Neural cell (in vitro differentiated cells): Measurements from ENCODE around the gene NOP16. TPM values are rescaled to one million over a fixed set of nuclear protein-coding genes. Genes with fewer than 3 reads are reported as not detected.

Experiments
- H2AFZ ChIP-seq: fragments of 200-600, 300-800 bp; sonication (generic), shearing (Covaris generic); 2 replicates; pipeline ENCODE4 v1.6.0; 2014; ENCODE audit warnings: low read depth, mild to moderate bottlenecking, antibody characterized with exemption, low read length, moderate library complexity
- H3F3A ChIP-seq: fragments of 200-600 bp; shearing (Covaris generic); 2 replicates; pipeline ENCODE4 v1.6.1; 2016; ENCODE audit warnings: mild to moderate bottlenecking, moderate library complexity, mixed read lengths, antibody characterized with exemption, low read length; ENCODE audit not compliant: insufficient read depth, poor library complexity, severe bottlenecking
- H3K27ac ChIP-seq: fragments of 200-600, 300-800 bp; sonication (generic), shearing (Covaris generic); 2 replicates; pipeline ENCODE4 v1.5.1; 2014; ENCODE audit warnings: mild to moderate bottlenecking, low read length, moderate library complexity
- H3K27me3 ChIP-seq: fragments of 300-800, 200-600 bp; sonication (generic), shearing (Covaris generic); 2 replicates; pipeline ENCODE4 v1.6.0; 2014; ENCODE audit warnings: mild to moderate bottlenecking, low read depth, low read length, moderate library complexity; ENCODE audit not compliant: insufficient read depth
- H3K36me3 ChIP-seq: fragments of 300-800, 200-600 bp; sonication (generic), shearing (Covaris generic); 2 replicates; pipeline ENCODE4 v1.5.1; 2014; ENCODE audit warnings: mild to moderate bottlenecking, antibody characterized with exemption, low read length, moderate library complexity; ENCODE audit not compliant: insufficient read depth
- H3K4me2 ChIP-seq: fragments of 300-800, 200-600 bp; sonication (generic), shearing (Covaris generic); 2 replicates; pipeline ENCODE4 v1.6.0; 2014; ENCODE audit warnings: mild to moderate bottlenecking, low read length
- H3K4me3 ChIP-seq: fragments of 300-800, 200-600 bp; sonication (generic), shearing (Covaris generic); 2 replicates; pipeline ENCODE4 v1.5.1; 2014; ENCODE audit warnings: mild to moderate bottlenecking, low read length, moderate library complexity
- H3K79me2 ChIP-seq: fragments of 200-600 bp; shearing (Covaris generic); replicated peaks from 2 replicates; pipeline ENCODE4 v1.6.0; 2014; ENCODE audit warnings: mild to moderate bottlenecking, low read length, moderate library complexity; ENCODE audit not compliant: insufficient read depth
- H3K9ac ChIP-seq: fragments of 300-800, 200-600 bp; sonication (generic), shearing (Covaris generic); 2 replicates; pipeline ENCODE4 v1.6.1; 2016; ENCODE audit warnings: mild to moderate bottlenecking, low read length, mixed read lengths
- H3K9me2 ChIP-seq: fragments of 200-600 bp; shearing (Covaris generic); 2 replicates; pipeline ENCODE4 v1.6.1; 2016; ENCODE audit warnings: mild to moderate bottlenecking, low read length, mixed read lengths; ENCODE audit not compliant: insufficient read depth
- H3K9me3 ChIP-seq: fragments of 200-600, 300-800 bp; sonication (generic), shearing (Covaris generic); 2 replicates; pipeline ENCODE4 v1.6.1; 2016; ENCODE audit warnings: mild to moderate bottlenecking, mixed run types, low read length, moderate library complexity, mixed read lengths
- H4K20me1 ChIP-seq: fragments of 200-600 bp; shearing (Covaris generic); 2 replicates; pipeline ENCODE4 v1.6.1; 2016; ENCODE audit warnings: mild to moderate bottlenecking, mixed run types; ENCODE audit not compliant: insufficient read depth
- EP300 ChIP-seq: fragments of 450-650 bp; conservative IDR thresholded peaks from 2 replicates; pipeline ENCODE4 v1.6.1; 2014; ENCODE audit warnings: antibody characterized with exemption, mild to moderate bottlenecking, moderate library complexity; ENCODE audit not compliant: poor library complexity, severe bottlenecking
- EZH2 ChIP-seq: fragments of 200-600, 300-800 bp; shearing (Covaris generic), sonication (generic); IDR thresholded peaks from 2 replicates; pipeline ENCODE4 v1.6.1; 2014; ENCODE audit warnings: antibody characterized with exemption, low read length, borderline replicate concordance, mild to moderate bottlenecking; ENCODE audit not compliant: insufficient read depth, poor library complexity, severe bottlenecking
- MXI1 ChIP-seq: fragments of 450-650 bp; conservative IDR thresholded peaks from 2 replicates; pipeline ENCODE4 v1.6.1; 2014; ENCODE audit warnings: antibody characterized with exemption, mild to moderate bottlenecking; ENCODE audit not compliant: poor library complexity, severe bottlenecking
- POLR2AphosphoS5 ChIP-seq: IDR thresholded peaks from 2 replicates; pipeline ENCODE4 v1.6.1; 2012
- RAD21 ChIP-seq: fragments of 450-650 bp; conservative IDR thresholded peaks from 2 replicates; pipeline ENCODE4 v1.6.1; 2014; ENCODE audit warnings: antibody characterized with exemption, mild to moderate bottlenecking, moderate library complexity
- SMC3 ChIP-seq: fragments of 450-650 bp; conservative IDR thresholded peaks from 2 replicates; pipeline ENCODE4 v1.6.1; 2014; ENCODE audit warnings: antibody characterized with exemption, mild to moderate bottlenecking, moderate library complexity; ENCODE audit not compliant: poor library complexity
- TAF1 ChIP-seq: IDR thresholded peaks from 2 replicates; pipeline ENCODE4 v1.6.1; 2012; ENCODE audit warnings: low read depth
- polyA plus RNA-seq: library from polyadenylated mRNA; depleted of rRNA; stranded (reverse); fragments of >200 nt; gene quantifications from 2 replicates; pipeline ENCODE4 v1.2.3, GENCODE V29; 2014
- TF ChIP-seq, protein P1 (sequence below): IDR thresholded peaks from 2 replicates; pipeline ENCODE4 v1.6.1; 2012; ENCODE audit warnings: borderline replicate concordance
- TF ChIP-seq, protein P2 (sequence below): fragments of 450-650 bp; IDR thresholded peaks from 2 replicates; pipeline ENCODE4 v1.5.1; 2014; ENCODE audit warnings: antibody characterized with exemption, mild to moderate bottlenecking, moderate library complexity; ENCODE audit not compliant: poor library complexity, severe bottlenecking

The NOP16 gene
- polyA plus RNA-seq, 1 donor from 2014 or later: 23.9 TPM

DNA sequence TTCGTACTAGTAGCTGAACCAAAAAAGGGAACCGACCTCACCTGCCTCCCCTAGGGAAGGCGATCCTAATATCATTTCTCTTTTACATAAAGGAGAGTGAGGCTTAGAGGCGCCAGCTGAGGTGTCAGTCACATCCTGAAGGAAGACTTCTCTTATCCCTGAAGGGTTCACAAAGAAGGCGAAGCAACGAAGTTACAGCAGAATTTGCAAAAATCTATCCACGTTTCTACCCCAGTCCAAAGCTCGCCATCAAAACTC is 26.2 kb downstream of the NOP16 start (continued):
- TF ChIP-seq, protein P1, sequence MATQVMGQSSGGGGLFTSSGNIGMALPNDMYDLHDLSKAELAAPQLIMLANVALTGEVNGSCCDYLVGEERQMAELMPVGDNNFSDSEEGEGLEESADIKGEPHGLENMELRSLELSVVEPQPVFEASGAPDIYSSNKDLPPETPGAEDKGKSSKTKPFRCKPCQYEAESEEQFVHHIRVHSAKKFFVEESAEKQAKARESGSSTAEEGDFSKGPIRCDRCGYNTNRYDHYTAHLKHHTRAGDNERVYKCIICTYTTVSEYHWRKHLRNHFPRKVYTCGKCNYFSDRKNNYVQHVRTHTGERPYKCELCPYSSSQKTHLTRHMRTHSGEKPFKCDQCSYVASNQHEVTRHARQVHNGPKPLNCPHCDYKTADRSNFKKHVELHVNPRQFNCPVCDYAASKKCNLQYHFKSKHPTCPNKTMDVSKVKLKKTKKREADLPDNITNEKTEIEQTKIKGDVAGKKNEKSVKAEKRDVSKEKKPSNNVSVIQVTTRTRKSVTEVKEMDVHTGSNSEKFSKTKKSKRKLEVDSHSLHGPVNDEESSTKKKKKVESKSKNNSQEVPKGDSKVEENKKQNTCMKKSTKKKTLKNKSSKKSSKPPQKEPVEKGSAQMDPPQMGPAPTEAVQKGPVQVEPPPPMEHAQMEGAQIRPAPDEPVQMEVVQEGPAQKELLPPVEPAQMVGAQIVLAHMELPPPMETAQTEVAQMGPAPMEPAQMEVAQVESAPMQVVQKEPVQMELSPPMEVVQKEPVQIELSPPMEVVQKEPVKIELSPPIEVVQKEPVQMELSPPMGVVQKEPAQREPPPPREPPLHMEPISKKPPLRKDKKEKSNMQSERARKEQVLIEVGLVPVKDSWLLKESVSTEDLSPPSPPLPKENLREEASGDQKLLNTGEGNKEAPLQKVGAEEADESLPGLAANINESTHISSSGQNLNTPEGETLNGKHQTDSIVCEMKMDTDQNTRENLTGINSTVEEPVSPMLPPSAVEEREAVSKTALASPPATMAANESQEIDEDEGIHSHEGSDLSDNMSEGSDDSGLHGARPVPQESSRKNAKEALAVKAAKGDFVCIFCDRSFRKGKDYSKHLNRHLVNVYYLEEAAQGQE: no peak

DNA sequence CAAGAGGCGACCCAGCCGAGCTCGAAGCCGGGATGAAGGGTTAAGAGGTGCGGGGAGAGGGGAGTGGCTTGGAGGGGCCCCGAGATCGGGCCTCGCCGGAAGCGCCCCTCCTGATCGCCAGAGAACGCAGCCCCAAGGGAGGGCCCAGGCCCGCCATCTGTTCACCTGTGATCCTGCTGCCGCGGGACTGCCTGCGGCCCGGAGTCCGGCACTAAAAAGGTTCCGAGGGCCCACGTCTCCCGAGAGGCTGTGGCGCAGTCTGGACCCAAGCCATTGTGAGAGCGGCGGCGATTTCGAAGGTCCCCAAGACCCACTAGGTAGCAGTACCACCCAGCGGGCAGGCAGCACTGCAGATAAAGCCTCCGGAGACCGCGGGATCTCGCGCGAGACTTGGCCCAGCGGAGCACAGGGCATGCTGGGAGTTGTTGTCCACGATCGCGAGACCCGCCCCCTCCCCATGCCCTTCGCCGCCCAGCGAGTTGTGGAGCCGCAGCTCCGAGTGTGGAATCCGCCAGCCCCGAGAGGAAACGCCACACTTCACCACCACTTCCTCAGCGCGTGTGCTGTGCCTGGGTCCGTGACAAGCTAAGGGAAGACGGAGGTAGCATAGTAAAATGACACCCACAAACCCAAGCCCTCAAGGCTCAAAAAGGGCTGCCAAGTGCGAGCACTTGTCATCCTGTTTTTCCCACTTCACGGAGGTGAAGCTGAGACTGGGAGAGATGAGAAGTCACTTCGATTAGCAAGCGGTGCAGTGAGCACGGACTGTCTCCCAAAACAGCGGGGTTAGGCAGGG is 26.8 kb downstream of the NOP16 start, which contains the start of gene KIAA1191:
KIAA1191 (minus strand) TSS at position 328 of the 796 bp plus-strand sequence. CDS start 2,256 bp downstream, outside the sequence.
- H3K79me2 ChIP-seq: peaks cover 35% of the 10 kb centered on the region
- H3K9me2 ChIP-seq: no peaks in the 10 kb centered on the region
- H2AFZ ChIP-seq: peak within 1 kb of the TSS; percentile 95
- H3K27ac ChIP-seq: peak within 1 kb of the TSS; percentile 90
- no peaks in the 10 kb centered on the region for H3F3A ChIP-seq
- H3K36me3 ChIP-seq: no peaks in the 10 kb centered on the region
- H3K9ac ChIP-seq: peak within 1 kb of the TSS; percentile 95
- H3K27me3 ChIP-seq: no peaks in the 10 kb centered on the region
- H4K20me1 ChIP-seq: no peaks in the 10 kb centered on the region
- peak within 1 kb of the TSS; percentile 44 for H3K4me2 ChIP-seq
- TF ChIP-seq POLR2AphosphoS5 (peak; percentile 98), RAD21 (peak; percentile 62), MXI1 (peak; percentile 87), EP300 (peak; percentile 49), EZH2 (no peak), SMC3 (peak; percentile 64), TAF1 (peak; percentile 93)
- TF ChIP-seq, protein P2, sequence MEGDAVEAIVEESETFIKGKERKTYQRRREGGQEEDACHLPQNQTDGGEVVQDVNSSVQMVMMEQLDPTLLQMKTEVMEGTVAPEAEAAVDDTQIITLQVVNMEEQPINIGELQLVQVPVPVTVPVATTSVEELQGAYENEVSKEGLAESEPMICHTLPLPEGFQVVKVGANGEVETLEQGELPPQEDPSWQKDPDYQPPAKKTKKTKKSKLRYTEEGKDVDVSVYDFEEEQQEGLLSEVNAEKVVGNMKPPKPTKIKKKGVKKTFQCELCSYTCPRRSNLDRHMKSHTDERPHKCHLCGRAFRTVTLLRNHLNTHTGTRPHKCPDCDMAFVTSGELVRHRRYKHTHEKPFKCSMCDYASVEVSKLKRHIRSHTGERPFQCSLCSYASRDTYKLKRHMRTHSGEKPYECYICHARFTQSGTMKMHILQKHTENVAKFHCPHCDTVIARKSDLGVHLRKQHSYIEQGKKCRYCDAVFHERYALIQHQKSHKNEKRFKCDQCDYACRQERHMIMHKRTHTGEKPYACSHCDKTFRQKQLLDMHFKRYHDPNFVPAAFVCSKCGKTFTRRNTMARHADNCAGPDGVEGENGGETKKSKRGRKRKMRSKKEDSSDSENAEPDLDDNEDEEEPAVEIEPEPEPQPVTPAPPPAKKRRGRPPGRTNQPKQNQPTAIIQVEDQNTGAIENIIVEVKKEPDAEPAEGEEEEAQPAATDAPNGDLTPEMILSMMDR: peak; percentile 69
- TF ChIP-seq, protein P1: peak; percentile 88
- H3K4me3 ChIP-seq: peak within 1 kb of the TSS; percentile 98
- H3K9me3 ChIP-seq: no peaks in the 10 kb centered on the region
